ENCODE measurements around the gene CHMP2A. TPM values are rescaled to one million over a fixed set of nuclear protein-coding genes. Genes with fewer than 3 reads are reported as not detected.

Gene CHMP2A
- total and polyA plus RNA-seq, 7 donors: 96.5 to 184 (median 126) TPM

GRCh38 chr19:58536852-58537798, 17.8 kb downstream of the CHMP2A start:
- Histone ChIP-seq H3K27ac (no peak overlapping the region), H3K4me1 (no peaks in the 10 kb centered on the region), H3K9me3 (no peaks in the 10 kb centered on the region), H3K36me3 (ENCODE audit: insufficient read depth in 1 of 2, low read depth in 1 of 2) (no peaks in the 10 kb centered on the region), H3K4me3 (no peak overlapping the region), H3K27me3 (ENCODE audit: insufficient read depth in 3 of 3, low read length in 2 of 3) (peaks cover 0 to 14% (median 13%) of the 10 kb centered on the region in 3 donors)
- TF ChIP-seq CTCF (IDR thresholded peaks at IDR 0.05): no peak
- no peak for ATAC-seq
- intact Hi-C loops (cut with DNase I): no loop called here
- WGBS, 3 donors: 80 to 91% (median 88%) methylated on average over 8 of the region's 8 CpGs
- DNase-seq: no peak

GRCh38 chr19:58535857-58536256, 19.0 kb downstream of the CHMP2A start:
- DNase-seq (no peak), ATAC-seq (no peak)
- Histone ChIP-seq H3K9me3 (no peaks in the 10 kb centered on the region), H3K27ac (no peak overlapping the region), H3K36me3 (ENCODE audit: insufficient read depth in 1 of 2, low read depth in 1 of 2) (no peaks in the 10 kb centered on the region), H3K27me3 (ENCODE audit: insufficient read depth in 3 of 3, low read length in 2 of 3) (peaks cover 0 to 14% (median 13%) of the 10 kb centered on the region in 3 donors), H3K4me3 (no peak overlapping the region), H3K4me1 (no peaks in the 10 kb centered on the region)
- 82 to 88% (median 87%) methylated on average over 3 of the region's 3 CpGs for WGBS, 3 donors
- intact Hi-C loops (cut with DNase I): no loop called here
- no peak for TF ChIP-seq CTCF (IDR thresholded peaks at IDR 0.05)

- 57 to 59% (median 58%) methylated on average over 10 of the region's 10 CpGs for WGBS, 3 donors
- DNase-seq: no peak
- H3K4me1 ChIP-seq: no peaks in the 10 kb centered on the region
- no peaks in the 10 kb centered on the region for H3K36me3 ChIP-seq (ENCODE audit: insufficient read depth in 1 of 2, low read depth in 1 of 2)
- ATAC-seq: no peak
- peaks cover 0 to 7% (median 0%) of the 10 kb centered on the region in 3 donors for H3K27me3 ChIP-seq (ENCODE audit: insufficient read depth in 3 of 3, low read length in 2 of 3)
- H3K4me3 ChIP-seq: no peak overlapping the region
- intact Hi-C loops (cut with DNase I): no loop called here
- no peak for TF ChIP-seq CTCF (IDR thresholded peaks at IDR 0.05)
- H3K27ac ChIP-seq: no peak overlapping the region
- H3K9me3 ChIP-seq: no peaks in the 10 kb centered on the region
Measured at GRCh38 chr19:58531034-58531840, 23.7 kb downstream of the CHMP2A start.

- Histone ChIP-seq H3K36me3 (ENCODE audit: insufficient read depth in 1 of 2, low read depth in 1 of 2) (no peaks in the 10 kb centered on the region), H3K4me3 (no peak overlapping the region), H3K4me1 (no peaks in the 10 kb centered on the region), H3K9me3 (no peaks in the 10 kb centered on the region), H3K27me3 (ENCODE audit: insufficient read depth in 3 of 3, low read length in 2 of 3) (peaks cover 0 to 7% (median 0%) of the 10 kb centered on the region in 3 donors), H3K27ac (no peak overlapping the region)
- 75 to 81% (median 78%) methylated on average over 3 of the region's 3 CpGs for WGBS, 3 donors
- no peak for TF ChIP-seq CTCF (IDR thresholded peaks at IDR 0.05)
- intact Hi-C loops (cut with DNase I): no loop called here
- DNase-seq (no peak), ATAC-seq (no peak)
Measured at GRCh38 chr19:58529405-58529804, 25.5 kb downstream of the CHMP2A start.
